IMR-90 (cell line): ENCODE data around the gene ANKRD40.

ENCODE experiments used
- CEBPB ChIP-seq: IDR thresholded peaks from 2 replicates; pipeline ENCODE4 v1.6.1; 2012; ENCODE audit warnings: low read depth, low read length, improper control_type of control experiment
- MAZ ChIP-seq: IDR thresholded peaks from 2 replicates; pipeline ENCODE4 v1.6.1; 2012; ENCODE audit warnings: low read depth, mild to moderate bottlenecking, low read length, improper control_type of control experiment, moderate library complexity, borderline replicate concordance
- MXI1 ChIP-seq: IDR thresholded peaks from 2 replicates; pipeline ENCODE4 v1.6.1; 2012; ENCODE audit warnings: low read depth, mild to moderate bottlenecking, low read length, moderate library complexity, borderline replicate concordance
- NFE2L2 ChIP-seq: fragments of 150-350 bp; IDR thresholded peaks from 2 replicates; pipeline ENCODE4 v1.6.1; 2016; ENCODE audit warnings: low read depth, mild to moderate bottlenecking, low read length
- POLR2A ChIP-seq: IDR thresholded peaks from 2 replicates; pipeline ENCODE4 v1.6.1; 2012; ENCODE audit warnings: mild to moderate bottlenecking, low read depth, low read length
- RAD21 ChIP-seq: IDR thresholded peaks from 2 replicates; pipeline ENCODE4 v1.6.1; 2012; ENCODE audit warnings: low read length, improper control_type of control experiment
- RCOR1 ChIP-seq: IDR thresholded peaks from 2 replicates; pipeline ENCODE4 v1.6.1; 2012; ENCODE audit warnings: mild to moderate bottlenecking, low read length, improper control_type of control experiment; ENCODE audit not compliant: insufficient replicate concordance
- RFX5 ChIP-seq: IDR thresholded peaks from 2 replicates; pipeline ENCODE4 v1.8.0; 2012; ENCODE audit warnings: low read depth, mild to moderate bottlenecking, low read length, moderate library complexity
- SMC3 ChIP-seq: fragments of 150-350 bp; IDR thresholded peaks from 2 replicates; pipeline ENCODE4 v1.6.1; 2016; ENCODE audit warnings: low read depth, mild to moderate bottlenecking, antibody characterized with exemption, low read length, moderate library complexity
- USF2 ChIP-seq: fragments of 150-350 bp; IDR thresholded peaks from 2 replicates; pipeline ENCODE4 v1.6.1; 2017; ENCODE audit warnings: mild to moderate bottlenecking, antibody characterized with exemption, low read length, low read depth
- TF ChIP-seq, protein P1 (sequence below): conservative IDR thresholded peaks from 2 replicates; pipeline ENCODE4 v1.5.1; 2012; ENCODE audit warnings: mild to moderate bottlenecking, low read depth, low read length, improper control_type of control experiment

GRCh38 chr17:50660887-50661345 lies 46.8 kb downstream of the ANKRD40 start:
- TF ChIP-seq POLR2A (no peak), RAD21 (no peak), USF2 (no peak), SMC3 (no peak), NFE2L2 (no peak), RFX5 (no peak), MAZ (no peak), MXI1 (no peak), RCOR1 (no peak), CEBPB (no peak)
- TF ChIP-seq, protein P1, sequence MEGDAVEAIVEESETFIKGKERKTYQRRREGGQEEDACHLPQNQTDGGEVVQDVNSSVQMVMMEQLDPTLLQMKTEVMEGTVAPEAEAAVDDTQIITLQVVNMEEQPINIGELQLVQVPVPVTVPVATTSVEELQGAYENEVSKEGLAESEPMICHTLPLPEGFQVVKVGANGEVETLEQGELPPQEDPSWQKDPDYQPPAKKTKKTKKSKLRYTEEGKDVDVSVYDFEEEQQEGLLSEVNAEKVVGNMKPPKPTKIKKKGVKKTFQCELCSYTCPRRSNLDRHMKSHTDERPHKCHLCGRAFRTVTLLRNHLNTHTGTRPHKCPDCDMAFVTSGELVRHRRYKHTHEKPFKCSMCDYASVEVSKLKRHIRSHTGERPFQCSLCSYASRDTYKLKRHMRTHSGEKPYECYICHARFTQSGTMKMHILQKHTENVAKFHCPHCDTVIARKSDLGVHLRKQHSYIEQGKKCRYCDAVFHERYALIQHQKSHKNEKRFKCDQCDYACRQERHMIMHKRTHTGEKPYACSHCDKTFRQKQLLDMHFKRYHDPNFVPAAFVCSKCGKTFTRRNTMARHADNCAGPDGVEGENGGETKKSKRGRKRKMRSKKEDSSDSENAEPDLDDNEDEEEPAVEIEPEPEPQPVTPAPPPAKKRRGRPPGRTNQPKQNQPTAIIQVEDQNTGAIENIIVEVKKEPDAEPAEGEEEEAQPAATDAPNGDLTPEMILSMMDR = no peak
